T-helper 17 cell (primary cell): ENCODE results near the gene EMC9. TPM values are rescaled to one million over a fixed set of nuclear protein-coding genes. Genes with fewer than 3 reads are reported as not detected.
A peak's percentile ranks its signal among the peaks of the same experiment; 100 is the strongest.

Experiments used
- ATAC-seq: fragments of 150-1000 bp; cut with Tn5 transposase; 2 replicates; pipeline ENCODE4 v1.10.0; 2021; ENCODE audit warnings: mild to moderate bottlenecking, moderate library complexity
- DNase-seq, 3 donors: peaks; one replicate each; pipeline versions ENCODE4 v3.0.0 to v3.0.0-alpha.2; 2020 to 2021
- H3K9me3 ChIP-seq: one replicate; pipeline ENCODE4 v1.7.0; 2013; ENCODE audit warnings: low read length, mild to moderate bottlenecking; ENCODE audit not compliant: control insufficient read depth, poor library complexity, severe bottlenecking
- H3K27ac Mint-ChIP-seq: one replicate; pipeline ENCODE4 v1.8.0; 2022; ENCODE audit warnings: mild to moderate bottlenecking, moderate library complexity, mixed read lengths
- H3K27me3 Mint-ChIP-seq: one replicate; pipeline ENCODE4 v1.8.0; 2022; ENCODE audit warnings: mixed read lengths
- H3K36me3 Mint-ChIP-seq: one replicate; pipeline ENCODE4 v1.8.0; 2022; ENCODE audit warnings: low read depth, mixed read lengths
- H3K4me1 Mint-ChIP-seq: one replicate; pipeline ENCODE4 v1.8.0; 2022; ENCODE audit warnings: mild to moderate bottlenecking, mixed read lengths
- H3K4me3 Mint-ChIP-seq: one replicate; pipeline ENCODE4 v1.8.0; 2022; ENCODE audit warnings: mild to moderate bottlenecking, moderate library complexity, mixed read lengths
- total RNA-seq, 4 donors: library from RNA in 2 of 4; stranded (reverse) in 2 of 4; gene quantifications; one replicate each; pipeline ENCODE4 v1.2.3 and lab custom pipeline; 2022 to 2026

The EMC9 gene
- total RNA-seq, 2 donors from 2014 or later, result 8.3 to 9.7 TPM

DNA sequence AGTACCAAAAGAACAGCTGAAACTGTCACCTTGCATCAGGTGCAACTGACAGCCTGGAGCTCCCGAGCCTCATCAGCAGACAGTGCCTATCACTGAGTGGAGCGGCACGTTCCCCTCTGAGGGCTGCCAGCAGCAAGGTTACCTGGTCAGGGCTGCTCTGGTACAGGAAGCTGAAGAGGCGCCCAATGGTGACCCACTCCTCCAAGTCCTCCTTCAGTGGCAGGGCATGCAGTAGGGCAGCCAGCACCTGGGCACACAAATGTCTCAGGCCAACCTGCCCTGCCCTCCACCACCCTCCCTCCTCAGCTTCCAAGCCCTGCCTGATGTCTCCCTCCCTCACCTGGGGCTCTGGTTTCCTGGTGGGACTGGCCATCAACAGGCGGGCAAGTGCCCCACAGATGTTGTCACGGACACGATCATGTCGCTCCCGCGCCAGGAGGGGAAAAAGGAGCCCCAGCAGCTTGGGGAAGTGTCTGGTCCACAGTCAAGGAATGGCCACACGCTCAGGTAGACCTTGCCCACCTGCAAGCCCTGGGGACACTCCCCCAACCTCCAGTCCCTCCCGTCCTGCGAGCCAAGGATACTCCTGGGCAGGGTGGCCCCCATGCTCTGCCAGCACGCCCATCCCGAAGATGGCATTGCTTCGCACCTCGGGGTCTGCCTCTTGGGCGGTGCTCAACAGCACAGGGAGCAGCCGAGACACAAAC is 40.1 kb upstream of the EMC9 start:
- Mint-ChIP-seq H3K4me1 (peaks cover 14% of the 10 kb centered on the region), H3K27me3 (no peaks in the 10 kb centered on the region), H3K36me3 (peaks cover 2% of the 10 kb centered on the region), H3K4me3 (peak overlapping the region; percentile 12), H3K27ac (peak overlapping the region; percentile 73)
- DNase-seq (no peak), ATAC-seq (no peak)
- H3K9me3 ChIP-seq, result no peaks in the 10 kb centered on the region

DNA sequence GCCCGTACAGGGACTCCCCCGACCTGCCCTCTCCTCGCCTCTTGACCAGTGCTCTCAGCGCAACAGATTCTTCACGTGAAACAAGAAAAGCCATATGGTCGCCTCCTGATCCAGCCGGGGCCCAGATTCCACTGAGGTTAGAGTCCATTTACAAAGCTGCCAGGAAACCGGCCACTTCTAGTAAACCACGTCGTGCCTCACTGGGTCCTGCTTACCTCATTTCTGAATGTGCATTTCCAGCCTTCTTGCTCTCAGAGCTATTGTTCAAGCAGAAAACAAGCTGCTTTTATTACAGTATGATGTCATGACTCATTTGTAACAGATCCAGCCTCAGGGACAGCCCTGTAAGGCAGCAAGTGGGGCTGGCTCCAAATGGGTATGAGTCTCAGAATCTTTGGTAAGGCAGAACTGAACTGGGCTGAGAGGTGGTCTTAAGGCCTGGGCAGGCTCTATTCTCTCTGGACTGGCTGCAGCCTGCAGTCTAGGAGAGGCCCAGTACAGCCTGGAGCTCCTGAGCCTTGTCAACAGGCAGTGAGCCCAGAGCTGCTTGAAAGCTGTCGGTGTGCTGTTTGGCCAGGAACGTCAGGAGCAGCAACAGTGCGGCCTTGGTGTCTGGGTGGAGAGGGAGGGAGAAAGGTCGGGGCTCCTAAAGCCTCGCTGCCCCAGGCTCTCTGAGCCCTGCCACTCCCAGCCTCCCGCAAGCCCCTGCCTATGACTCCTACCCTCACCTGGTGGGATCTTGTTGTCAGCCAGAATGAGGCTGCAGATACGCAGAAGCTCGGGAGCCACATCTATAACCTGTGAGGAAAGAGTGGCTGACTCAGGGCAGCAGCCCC is 38.8 kb upstream of the EMC9 start:
- no peak for DNase-seq
- H3K9me3 ChIP-seq, result no peaks in the 10 kb centered on the region
- H3K4me1 Mint-ChIP-seq, result peaks cover 14% of the 10 kb centered on the region
- no peak for ATAC-seq
- peaks cover 2% of the 10 kb centered on the region for H3K36me3 Mint-ChIP-seq
- H3K4me3 Mint-ChIP-seq, result no peak overlapping the region
- H3K27ac Mint-ChIP-seq, result no peak overlapping the region
- H3K27me3 Mint-ChIP-seq, result no peaks in the 10 kb centered on the region

DNA sequence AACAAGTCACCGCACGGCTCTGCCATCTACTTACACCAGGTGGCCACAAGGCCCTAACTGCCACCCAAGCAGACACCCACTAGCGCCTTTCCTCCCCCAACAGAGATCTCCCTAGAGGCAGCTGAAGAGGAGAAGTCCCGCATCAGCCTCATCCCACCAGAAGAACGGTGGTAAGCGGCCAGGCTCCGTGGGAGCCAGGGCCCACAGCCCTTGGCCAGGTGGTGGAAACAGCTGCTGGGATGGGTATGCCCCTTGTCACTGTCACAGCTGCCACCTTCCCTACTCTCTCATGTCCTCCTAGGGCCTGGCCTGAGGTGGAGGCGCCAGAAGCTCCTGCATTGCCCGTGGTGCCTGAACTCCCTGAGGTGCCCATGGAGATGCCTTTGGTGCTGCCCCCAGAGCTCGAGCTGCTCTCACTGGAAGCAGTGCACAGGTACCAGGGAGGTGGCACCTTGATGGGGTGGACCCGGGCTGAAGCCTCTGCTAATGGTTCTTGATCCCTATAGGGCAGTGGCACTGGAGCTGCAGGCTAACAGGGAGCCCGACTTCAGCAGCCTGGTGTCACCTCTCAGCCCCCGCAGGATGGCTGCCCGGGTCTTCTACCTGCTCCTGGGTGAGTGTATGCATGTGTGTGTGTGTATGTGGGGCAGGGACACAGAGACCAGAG is 38.0 kb upstream of the EMC9 start:
- H3K4me1 Mint-ChIP-seq, result peaks cover 16% of the 10 kb centered on the region
- DNase-seq (no peak), ATAC-seq (no peak)
- no peak overlapping the region for H3K4me3 Mint-ChIP-seq
- H3K27ac Mint-ChIP-seq, result peak overlapping the region; percentile 47
- no peaks in the 10 kb centered on the region for H3K27me3 Mint-ChIP-seq
- H3K9me3 ChIP-seq, result no peaks in the 10 kb centered on the region
- peaks cover 2% of the 10 kb centered on the region for H3K36me3 Mint-ChIP-seq

DNA sequence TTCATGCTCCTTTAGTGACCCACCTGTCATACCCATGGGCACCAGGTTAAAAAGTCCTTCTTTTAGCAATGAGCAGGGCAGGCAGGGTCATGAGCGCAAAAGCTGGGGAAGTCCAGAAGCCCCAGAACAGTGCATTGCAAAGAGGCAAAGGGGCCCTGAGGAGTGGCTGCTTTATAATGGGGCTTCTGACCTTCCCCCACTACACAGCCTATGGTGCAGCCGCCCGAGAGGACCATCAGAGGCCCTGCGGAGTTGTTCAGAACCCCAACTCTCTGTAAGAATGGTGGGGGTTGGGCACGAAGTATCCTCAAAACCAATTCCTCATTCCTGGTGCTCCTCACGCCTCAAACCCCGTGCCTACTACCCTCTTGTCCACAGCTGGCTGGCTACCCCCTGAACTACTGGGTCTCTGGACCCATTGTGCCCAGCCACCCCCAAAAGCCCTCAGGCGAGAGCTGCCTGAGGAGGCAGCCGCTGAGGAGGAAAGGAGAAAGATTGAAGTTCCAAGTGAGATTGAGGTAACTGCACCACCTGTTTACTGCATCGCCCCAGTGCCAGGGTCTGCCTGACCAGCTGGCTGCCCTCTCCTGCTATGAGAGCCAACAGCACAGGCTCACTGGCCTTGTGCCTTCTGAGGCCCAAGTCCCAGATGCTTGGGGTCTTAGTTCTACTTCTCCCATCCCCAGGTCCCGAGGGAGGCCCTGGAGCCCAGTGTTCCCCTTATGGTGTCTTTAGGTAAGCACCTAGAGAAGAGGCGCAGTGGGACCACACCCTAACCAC is 37.2 kb upstream of the EMC9 start:
- H3K4me1 Mint-ChIP-seq, result peaks cover 15% of the 10 kb centered on the region
- H3K27me3 Mint-ChIP-seq, result no peaks in the 10 kb centered on the region
- peaks cover 2% of the 10 kb centered on the region for H3K36me3 Mint-ChIP-seq
- H3K4me3 Mint-ChIP-seq, result no peak overlapping the region
- H3K9me3 ChIP-seq, result no peaks in the 10 kb centered on the region
- peak overlapping the region; percentile 47 for H3K27ac Mint-ChIP-seq
- DNase-seq, result no peak
- no peak for ATAC-seq

DNA sequence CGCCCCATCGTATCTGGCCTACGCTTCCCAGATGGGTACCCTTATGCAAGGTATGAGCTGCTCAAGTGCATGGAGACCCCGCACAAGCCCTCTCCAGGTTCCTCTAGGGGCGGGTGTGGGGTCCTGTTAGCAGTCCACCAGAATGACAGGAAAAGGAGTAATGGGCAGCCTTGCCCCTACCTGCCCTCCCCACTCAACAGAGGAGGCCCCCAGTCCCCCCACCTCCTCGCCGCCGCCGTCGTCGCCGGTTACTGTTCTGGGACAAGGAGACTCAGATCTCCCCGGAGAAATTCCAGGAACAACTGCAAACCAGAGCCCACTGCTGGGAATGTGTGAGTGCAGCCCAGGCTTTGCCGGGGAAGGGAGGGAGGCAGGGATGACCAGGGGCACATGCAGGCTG is 36.5 kb upstream of the EMC9 start:
- Mint-ChIP-seq H3K4me3 (no peak overlapping the region), H3K27ac (no peak overlapping the region), H3K36me3 (peaks cover 2% of the 10 kb centered on the region), H3K27me3 (no peaks in the 10 kb centered on the region), H3K4me1 (peaks cover 11% of the 10 kb centered on the region)
- no peak for ATAC-seq
- H3K9me3 ChIP-seq, result no peaks in the 10 kb centered on the region
- no peak for DNase-seq

DNA sequence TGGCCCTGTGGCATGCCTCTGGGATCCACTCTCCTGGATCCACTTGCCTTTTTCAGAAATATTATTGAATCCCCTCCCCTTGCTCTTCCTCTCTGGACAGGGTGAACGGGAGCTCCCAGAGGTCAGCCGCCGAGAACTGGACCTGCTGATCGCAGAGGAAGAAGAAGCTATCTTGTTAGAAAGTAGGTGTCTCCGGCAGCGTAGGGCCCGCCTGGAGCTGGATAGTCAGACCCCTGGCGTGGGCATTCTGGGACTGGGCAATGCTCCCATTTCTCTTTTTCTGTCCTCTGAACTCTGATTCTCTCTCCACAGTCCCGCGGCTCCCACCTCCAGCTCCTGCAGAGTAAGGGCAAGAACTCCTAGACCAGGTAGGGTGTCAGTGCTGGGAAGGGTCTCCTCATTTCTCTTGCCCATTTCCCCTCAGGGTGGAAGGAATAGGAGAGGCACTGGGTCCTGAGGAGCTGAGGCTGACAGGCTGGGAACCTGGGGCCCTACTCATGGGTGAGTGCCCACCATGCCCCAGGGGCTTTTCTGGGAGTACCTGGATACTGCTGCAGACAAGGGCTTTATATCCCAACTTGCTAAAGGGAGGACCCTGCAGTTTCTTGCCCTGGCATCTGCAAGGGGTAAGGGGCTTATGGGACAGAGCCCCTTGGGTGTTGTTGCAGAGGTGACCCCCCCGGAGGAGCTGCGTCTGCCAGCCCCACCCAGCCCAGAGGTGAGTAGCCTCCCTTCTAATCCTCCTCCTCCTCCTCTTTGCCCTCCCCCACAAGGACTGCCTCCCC is 35.8 kb upstream of the EMC9 start:
- Mint-ChIP-seq H3K27me3 (no peaks in the 10 kb centered on the region), H3K4me3 (no peak overlapping the region), H3K27ac (peak overlapping the region; percentile 56), H3K4me1 (peaks cover 7% of the 10 kb centered on the region), H3K36me3 (peaks cover 2% of the 10 kb centered on the region)
- DNase-seq (no peak), ATAC-seq (no peak)
- no peaks in the 10 kb centered on the region for H3K9me3 ChIP-seq

DNA sequence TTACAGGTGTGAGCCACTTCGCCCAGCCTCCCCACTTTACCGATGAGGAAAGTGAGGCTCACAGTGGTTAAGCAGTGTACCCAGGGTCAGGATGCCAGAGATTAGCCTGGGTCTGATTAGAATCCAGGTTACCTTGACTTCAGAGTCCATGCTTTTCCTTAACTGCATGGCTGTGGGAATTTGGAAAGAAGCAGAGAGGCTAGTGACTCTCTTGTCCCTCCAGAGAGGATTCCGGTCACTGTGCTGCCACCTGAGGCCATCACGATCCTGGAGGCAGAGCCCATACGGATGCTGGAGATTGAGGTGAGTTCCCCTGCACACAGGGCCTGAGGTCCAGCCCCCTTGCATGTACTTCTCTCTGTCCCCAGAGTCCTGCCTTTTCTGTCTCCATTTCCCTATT is 35.2 kb upstream of the EMC9 start:
- H3K4me1 Mint-ChIP-seq, result peaks cover 11% of the 10 kb centered on the region
- H3K9me3 ChIP-seq, result no peaks in the 10 kb centered on the region
- H3K27me3 Mint-ChIP-seq, result no peaks in the 10 kb centered on the region
- ATAC-seq (no peak), DNase-seq (no peak)
- H3K36me3 Mint-ChIP-seq, result no peaks in the 10 kb centered on the region
- H3K27ac Mint-ChIP-seq, result peak overlapping the region; percentile 56
- no peak overlapping the region for H3K4me3 Mint-ChIP-seq

DNA sequence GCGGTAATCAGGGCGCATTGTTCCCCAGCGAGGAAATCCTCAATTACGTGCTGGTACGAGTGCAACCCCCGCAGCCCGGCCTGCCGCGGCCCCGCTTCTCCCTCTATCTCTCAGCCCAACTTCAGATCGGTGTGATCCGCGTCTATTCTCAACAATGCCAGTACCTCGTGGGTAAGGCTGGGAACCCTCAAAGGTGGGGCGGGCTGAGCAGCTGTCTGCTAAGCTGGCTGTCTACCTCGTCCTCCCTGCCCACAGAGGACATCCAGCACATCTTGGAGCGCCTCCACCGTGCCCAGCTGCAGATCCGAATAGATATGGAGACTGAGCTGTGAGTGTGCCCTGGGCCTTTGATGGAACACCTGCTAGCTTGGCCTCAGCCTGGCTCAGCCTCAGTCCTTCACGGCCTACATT is 31.5 kb upstream of the EMC9 start:
- H3K4me3 Mint-ChIP-seq, result peak overlapping the region; percentile 79
- H3K4me1 Mint-ChIP-seq, result peaks cover 20% of the 10 kb centered on the region
- H3K36me3 Mint-ChIP-seq, result peaks cover 6% of the 10 kb centered on the region
- no peak for ATAC-seq
- H3K9me3 ChIP-seq, result no peaks in the 10 kb centered on the region
- DNase-seq, result no peak
- H3K27me3 Mint-ChIP-seq, result no peaks in the 10 kb centered on the region
- peak overlapping the region; percentile 65 for H3K27ac Mint-ChIP-seq

DNA sequence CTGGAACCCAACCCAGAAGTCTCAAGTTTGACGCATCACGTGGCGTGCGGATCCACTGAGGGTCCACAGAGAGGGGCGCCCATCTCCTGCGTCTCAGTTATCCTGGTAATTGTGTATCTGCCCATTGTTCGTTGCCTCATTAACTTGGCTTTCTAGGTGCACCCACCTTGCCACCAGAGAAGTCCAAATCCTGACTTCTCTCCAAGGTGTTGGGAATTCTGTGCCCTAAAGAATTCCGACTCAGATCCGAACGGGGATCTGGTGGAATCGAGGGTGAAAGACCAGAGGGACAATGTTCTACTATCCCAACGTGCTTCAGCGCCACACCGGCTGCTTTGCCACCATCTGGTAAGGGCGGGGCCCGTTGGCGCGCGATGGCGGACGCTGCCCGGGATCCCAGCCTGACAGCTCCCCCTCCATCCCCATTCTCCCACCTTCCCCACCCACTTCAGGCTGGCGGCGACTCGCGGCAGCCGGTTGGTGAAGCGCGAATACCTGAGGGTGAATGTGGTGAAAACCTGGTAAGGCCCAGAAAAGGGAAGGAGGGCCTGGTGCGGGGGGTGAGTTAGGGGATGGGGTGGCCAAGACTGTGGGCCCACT is 31.0 kb upstream of the EMC9 start:
- peak overlapping the region; percentile 90 for H3K27ac Mint-ChIP-seq
- H3K27me3 Mint-ChIP-seq, result no peaks in the 10 kb centered on the region
- ATAC-seq (no peak), DNase-seq (no peak)
- no peaks in the 10 kb centered on the region for H3K9me3 ChIP-seq
- peaks cover 23% of the 10 kb centered on the region for H3K4me1 Mint-ChIP-seq
- H3K4me3 Mint-ChIP-seq, result peak overlapping the region; percentile 89
- H3K36me3 Mint-ChIP-seq, result peaks cover 10% of the 10 kb centered on the region

DNA sequence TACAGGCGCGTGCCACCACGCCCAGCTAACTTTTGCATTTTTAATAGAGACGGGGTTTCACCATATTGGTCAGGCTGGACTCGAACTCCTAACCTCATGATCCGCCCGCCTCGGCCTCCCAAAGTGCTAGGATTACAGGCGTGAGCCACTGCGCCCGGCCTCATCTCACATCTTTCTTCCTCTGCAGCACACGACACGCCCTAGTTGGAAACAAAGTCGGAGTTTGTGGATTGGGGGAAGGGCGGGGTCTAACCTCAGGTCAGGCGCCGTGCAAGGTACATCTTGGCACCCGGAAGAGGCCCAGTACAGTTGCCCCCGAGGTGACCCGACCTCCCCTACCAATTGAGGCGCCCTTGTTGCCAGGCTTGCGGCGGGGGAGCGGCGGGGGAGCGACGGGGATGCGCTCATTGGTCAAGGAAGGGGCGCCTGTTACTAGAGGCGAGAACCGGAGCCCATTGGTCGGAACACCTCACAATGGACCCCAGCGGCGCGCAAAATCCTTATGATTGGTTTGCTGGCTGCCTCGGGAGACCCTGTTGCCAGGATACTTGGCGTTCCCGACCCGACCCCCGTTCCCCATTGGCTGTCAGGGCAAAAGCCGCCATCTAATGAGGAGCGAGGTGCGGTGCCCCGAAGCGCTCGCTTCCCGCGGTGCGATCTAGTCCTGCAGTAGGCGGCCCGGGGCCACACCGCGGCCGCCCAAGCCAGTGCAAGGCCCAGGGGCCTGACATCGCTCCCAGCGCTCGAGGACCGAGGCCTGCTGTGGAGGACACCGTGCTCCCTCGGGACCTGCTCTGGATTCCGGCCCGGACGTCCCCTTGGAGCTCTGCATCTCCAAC is 30.2 kb upstream of the EMC9 start, which contains the start of gene REC8:
Gene REC8 (plus strand): TSS at position 659 of the 839 bp plus-strand sequence. CDS start 473 bp downstream, outside the sequence.
- DNase-seq (peak; percentile 33 to 61 (median 48)), ATAC-seq (peak; percentile 82)
- Mint-ChIP-seq H3K27me3 (no peaks in the 10 kb centered on the region), H3K27ac (peak within 1 kb of the TSS; percentile 90), H3K4me1 (peaks cover 25% of the 10 kb centered on the region), H3K36me3 (peaks cover 10% of the 10 kb centered on the region), H3K4me3 (peak within 1 kb of the TSS; percentile 89)
- no peaks in the 10 kb centered on the region for H3K9me3 ChIP-seq

DNA sequence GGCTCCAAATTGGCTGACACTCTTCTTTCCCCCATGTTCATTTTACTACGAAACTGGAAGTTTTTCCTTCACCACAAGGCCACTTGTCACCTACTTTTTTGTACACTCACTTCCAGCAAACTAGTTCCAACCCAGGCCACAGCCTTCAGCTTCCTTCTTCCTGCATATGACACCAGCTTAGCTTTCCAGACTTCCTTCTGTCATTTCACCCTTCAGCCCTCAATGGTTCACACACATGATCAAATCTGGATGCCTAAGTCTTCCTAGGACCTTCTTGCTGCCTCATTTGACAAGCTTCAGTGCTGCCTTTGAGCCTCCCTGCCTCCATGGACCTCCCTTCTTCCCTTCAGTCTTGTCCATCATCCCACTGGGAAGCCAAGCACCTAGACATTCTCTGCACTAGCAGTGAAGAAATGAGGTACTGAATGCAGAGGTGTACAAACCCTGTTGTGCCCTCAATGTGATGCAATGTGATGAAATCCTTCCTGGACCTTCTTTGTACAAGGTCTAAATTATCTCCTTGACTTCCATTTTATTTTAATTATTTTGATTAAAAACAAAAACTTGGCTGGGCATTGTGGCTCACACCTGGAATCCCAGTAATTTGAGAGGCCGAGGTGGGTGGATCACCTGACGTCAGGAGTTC is 26.2 kb upstream of the EMC9 start:
- H3K4me1 Mint-ChIP-seq, result peaks cover 38% of the 10 kb centered on the region

More for the DNA sequence above, 26.2 kb upstream of the EMC9 start:
- no peaks in the 10 kb centered on the region for H3K9me3 ChIP-seq
- no peak for DNase-seq
- Mint-ChIP-seq H3K36me3 (peaks cover 16% of the 10 kb centered on the region), H3K4me3 (no peak overlapping the region), H3K27ac (no peak overlapping the region), H3K27me3 (no peaks in the 10 kb centered on the region)
- ATAC-seq, result no peak
